H9 (cell line): Measurements from ENCODE around the gene MLLT3. TPM values are rescaled to one million over a fixed set of nuclear protein-coding genes. Genes with fewer than 3 reads are reported as not detected.

ENCODE experiments used
- DNase-seq: peaks from one replicate; pipeline ENCODE4 v3.0.0-alpha.2; 2017
- H2AFZ ChIP-seq: one replicate; pipeline ENCODE4 v1.6.1; 2013; ENCODE audit warnings: mild to moderate bottlenecking, low read length, control low read depth, moderate library complexity
- H2AK5ac ChIP-seq: 2 replicates; pipeline ENCODE4 v1.6.1; 2013; ENCODE audit warnings: low read length, control low read depth, mixed read lengths; ENCODE audit not compliant: insufficient read length
- H2BK120ac ChIP-seq: one replicate; pipeline ENCODE4 v1.6.1; 2013; ENCODE audit warnings: low read depth, mild to moderate bottlenecking, low read length, control low read depth, inconsistent platforms; ENCODE audit not compliant: poor library complexity, severe bottlenecking
- H2BK12ac ChIP-seq: 2 replicates; pipeline ENCODE4 v1.6.1; 2013; ENCODE audit warnings: low read length, control low read depth, mixed read lengths, low read depth; ENCODE audit not compliant: insufficient read length
- H2BK15ac ChIP-seq: 2 replicates; pipeline ENCODE4 v1.6.1; 2013; ENCODE audit warnings: low read depth, low read length, control low read depth
- H2BK20ac ChIP-seq: one replicate; pipeline ENCODE4 v1.6.1; 2013; ENCODE audit warnings: low read depth, mild to moderate bottlenecking, low read length, control low read depth, inconsistent platforms; ENCODE audit not compliant: poor library complexity, severe bottlenecking
- H2BK5ac ChIP-seq: 2 replicates; pipeline ENCODE4 v1.6.1; 2013; ENCODE audit warnings: low read length, control low read depth, mixed read lengths; ENCODE audit not compliant: insufficient read length
- H3K14ac ChIP-seq: 2 replicates; pipeline ENCODE4 v1.6.1; 2013; ENCODE audit warnings: low read length, control low read depth; ENCODE audit not compliant: insufficient read depth
- H3K18ac ChIP-seq: 2 replicates; pipeline ENCODE4 v1.6.1; 2013; ENCODE audit warnings: low read depth, mild to moderate bottlenecking, mixed read lengths, low read length, control low read depth; ENCODE audit not compliant: insufficient read length
- H3K23ac ChIP-seq: 2 replicates; pipeline ENCODE4 v1.6.1; 2013; ENCODE audit warnings: low read length, control low read depth, mixed read lengths, low read depth; ENCODE audit not compliant: insufficient read length
- H3K23me2 ChIP-seq: 2 replicates; pipeline ENCODE4 v1.6.1; 2013; ENCODE audit warnings: low read depth, mild to moderate bottlenecking, mixed read lengths, low read length, control low read depth; ENCODE audit not compliant: insufficient read length, poor library complexity, severe bottlenecking
- H3K27ac ChIP-seq: 2 replicates; pipeline ENCODE4 v1.5.1; 2013; ENCODE audit warnings: low read length, control low read depth, mixed read lengths, low read depth; ENCODE audit not compliant: insufficient read length
- H3K27me3 ChIP-seq: 2 replicates; pipeline ENCODE4 v1.6.1; 2013; ENCODE audit warnings: low read length, control low read depth, inconsistent platforms; ENCODE audit not compliant: insufficient read depth
- H3K4ac ChIP-seq: 2 replicates; pipeline ENCODE4 v1.6.1; 2013; ENCODE audit warnings: low read depth, mild to moderate bottlenecking, control low read depth, inconsistent platforms, low read length, moderate library complexity
- H3K4me1 ChIP-seq: 2 replicates; pipeline ENCODE4 v1.6.1; 2013; ENCODE audit warnings: low read length, control low read depth, inconsistent platforms; ENCODE audit not compliant: insufficient read depth
- H3K4me2 ChIP-seq: 2 replicates; pipeline ENCODE4 v1.6.1; 2013; ENCODE audit warnings: low read length, control low read depth, mixed read lengths; ENCODE audit not compliant: insufficient read length, insufficient read depth
- H3K56ac ChIP-seq: 2 replicates; pipeline ENCODE4 v1.6.1; 2013; ENCODE audit warnings: low read depth, mild to moderate bottlenecking, mixed read lengths, low read length, control low read depth; ENCODE audit not compliant: insufficient read length
- H3K79me1 ChIP-seq: 2 replicates; pipeline ENCODE4 v1.6.1; 2013; ENCODE audit warnings: low read depth, mild to moderate bottlenecking, moderate library complexity, low read length, control low read depth, inconsistent platforms; ENCODE audit not compliant: insufficient read depth, poor library complexity, severe bottlenecking
- H3K79me2 ChIP-seq: 2 replicates; pipeline ENCODE4 v1.6.1; 2013; ENCODE audit warnings: low read length, control low read depth, inconsistent platforms; ENCODE audit not compliant: insufficient read depth
- H3K9ac ChIP-seq: 2 replicates; pipeline ENCODE4 v1.6.1; 2013; ENCODE audit warnings: low read length, control low read depth, mixed read lengths; ENCODE audit not compliant: insufficient read length; ENCODE audit errors: extremely low read depth
- H3K9me3 ChIP-seq: one replicate; pipeline ENCODE4 v1.6.1; 2013; ENCODE audit warnings: low read depth, low read length, inconsistent platforms; ENCODE audit not compliant: control insufficient read depth
- H3T11ph ChIP-seq: one replicate; pipeline ENCODE4 v1.6.1; 2013; ENCODE audit warnings: mild to moderate bottlenecking, low read length, control low read depth, inconsistent platforms
- H4K20me1 ChIP-seq: one replicate; pipeline ENCODE4 v1.6.1; 2013; ENCODE audit not compliant: control insufficient read depth, insufficient read length, insufficient read depth
- H4K5ac ChIP-seq: 2 replicates; pipeline ENCODE4 v1.6.1; 2013; ENCODE audit warnings: low read depth, mild to moderate bottlenecking, mixed read lengths, low read length, control low read depth; ENCODE audit not compliant: insufficient read length
- H4K8ac ChIP-seq: replicated peaks from 2 replicates; pipeline ENCODE4 v1.6.1; 2013; ENCODE audit warnings: low read length, control low read depth, mixed read lengths, low read depth; ENCODE audit not compliant: insufficient read length
- H4K91ac ChIP-seq: 2 replicates; pipeline ENCODE4 v1.6.1; 2013; ENCODE audit warnings: low read depth, mild to moderate bottlenecking, moderate library complexity, mixed read lengths, low read length, control low read depth; ENCODE audit not compliant: insufficient read length
- H3K27ac Mint-ChIP-seq, 3 experiments: 2 replicates in 2 of 3; 3 replicates in 1 of 3; pipeline ENCODE4 v1.8.0; 2020 to 2021; ENCODE audit warnings: mixed read lengths in 3 of 3, mild to moderate bottlenecking in 1 of 3, moderate library complexity in 1 of 3
- H3K27me3 Mint-ChIP-seq: 2 replicates; pipeline ENCODE4 v1.8.0; 2021; ENCODE audit warnings: low read depth, mild to moderate bottlenecking, moderate library complexity, mixed read lengths
- H3K36me3 Mint-ChIP-seq, 3 experiments: 2 replicates in 2 of 3; 3 replicates in 1 of 3; pipeline ENCODE4 v1.8.0; 2020 to 2021; ENCODE audit warnings: low read depth in 3 of 3, mixed read lengths in 3 of 3; ENCODE audit not compliant: insufficient read depth in 1 of 3
- H3K4me1 Mint-ChIP-seq, 2 experiments: 2 replicates each; pipeline ENCODE4 v1.8.0; 2020; ENCODE audit warnings: mixed read lengths in 2 of 2
- H3K4me3 Mint-ChIP-seq, 2 experiments: 2 replicates in 1 of 2; 3 replicates in 1 of 2; pipeline ENCODE4 v1.8.0; 2020 to 2021; ENCODE audit warnings: mild to moderate bottlenecking in 2 of 2, mixed read lengths in 2 of 2, moderate library complexity in 1 of 2
- H3K9me3 Mint-ChIP-seq, 2 experiments: 2 replicates in 1 of 2; 3 replicates in 1 of 2; pipeline ENCODE4 v1.8.0; 2020; ENCODE audit warnings: mild to moderate bottlenecking in 2 of 2, mixed read lengths in 2 of 2, moderate library complexity in 1 of 2
- CTCF ChIP-seq: fragments of 200-600 bp; sonication (generic); conservative IDR thresholded peaks from 3 replicates; pipeline ENCODE4 v1.8.0; 2021; ENCODE audit warnings: antibody characterized with exemption, mild to moderate bottlenecking
- WGBS: extraction: QIAGEN DNeasy Blood & Tissue Kit; methylation state at CpG from one replicate; pipeline ENCODE4 v1.1.7; 2013; ENCODE audit warnings: missing lambda C conversion rate, low lambda C conversion rate, mixed read lengths; ENCODE audit not compliant: insufficient read length; ENCODE audit errors: extremely low coverage; 5-methylcytosine and 5-hydroxymethylcytosine counted together
- total RNA-seq: library from RNA; stranded (reverse); gene quantifications from 2 replicates; pipeline ENCODE4 v1.2.1, GENCODE V29; 2021

The MLLT3 gene
- total RNA-seq, 1 experiment from 2014 or later = 3.9 TPM

GRCh38 chr9:20593105-20593504, 29.2 kb downstream of the MLLT3 start:
- Histone ChIP-seq H2AK5ac (no peak overlapping the region), H4K91ac (no peak overlapping the region), H4K20me1 (no peaks in the 10 kb centered on the region), H2BK12ac (no peak overlapping the region), H3K4me2 (no peak overlapping the region), H3K4ac (no peak overlapping the region), H4K8ac (no peak overlapping the region), H4K5ac (no peak overlapping the region), H2BK15ac (no peak overlapping the region), H3K27ac (no peak overlapping the region), H2BK20ac (no peak overlapping the region), H3K4me1 (peaks cover 4% of the 10 kb centered on the region; the same call in 1 of the 2 replicates), H3K23me2 (no peaks in the 10 kb centered on the region), H3K9ac (no peak overlapping the region), H3K27me3 (no peaks in the 10 kb centered on the region), H2AFZ (no peak overlapping the region), H3K79me2 (no peaks in the 10 kb centered on the region), H3K79me1 (no peaks in the 10 kb centered on the region), H3K14ac (no peak overlapping the region), H2BK120ac (no peak overlapping the region), H3K56ac (no peak overlapping the region), H3T11ph (no peak overlapping the region), H3K9me3 (no peaks in the 10 kb centered on the region), H2BK5ac (no peak overlapping the region), H3K18ac (no peak overlapping the region), H3K23ac (no peak overlapping the region)
- no peaks in the 10 kb centered on the region; the same call in 1 of the 2 replicates for H3K27me3 Mint-ChIP-seq
- no peak for TF ChIP-seq CTCF
- H3K27ac Mint-ChIP-seq = no peak overlapping the region
- H3K9me3 Mint-ChIP-seq = no peaks in the 10 kb centered on the region
- H3K4me1 Mint-ChIP-seq = peaks cover 6 to 8% of the 10 kb centered on the region in 2 experiments
- no CpG with 5 or more reads among the region's 5 CpGs for WGBS
- H3K36me3 Mint-ChIP-seq = no peaks in the 10 kb centered on the region
- no peak overlapping the region for H3K4me3 Mint-ChIP-seq
- no peak for DNase-seq
